NCI-H345 treated with DMSO at 0.1 percent for 48 hours (cell line): ENCODE results near the gene CCNY.

Experiments used
- DNase-seq: peaks from one replicate; lab custom pipeline; 2025; ENCODE audit not compliant: unreplicated experiment; lab: John Stamatoyannopoulos, UW

The CCNY gene

GRCh38 chr10:35607475-35608327, 271.4 kb downstream of the CCNY start:
- no peak for DNase-seq

GRCh38 chr10:35608328-35608672, 272.0 kb downstream of the CCNY start:
- no peak for DNase-seq

GRCh38 chr10:35611750-35612149, 275.4 kb downstream of the CCNY start:
- no peak for DNase-seq

- DNase-seq: no peak
These were observed 276.2 kb downstream of the CCNY start for GRCh38 chr10:35612385-35613106.

- DNase-seq: no peak
These were observed 276.8 kb downstream of the CCNY start for GRCh38 chr10:35613107-35613440.

GRCh38 chr10:35613597-35614226, 277.4 kb downstream of the CCNY start:
- no peak for DNase-seq

- no peak for DNase-seq
These were observed 278.0 kb downstream of the CCNY start for GRCh38 chr10:35614312-35614711.
